HCT116 (cell line): ENCODE results near the gene PSEN2.

ENCODE experiments used
- EGR1 ChIP-seq: IDR thresholded peaks from 2 replicates; pipeline ENCODE4 v1.6.1; 2012; ENCODE audit warnings: low read depth
- EZH2 ChIP-seq: fragments of 200-600 bp; sonication (generic); IDR thresholded peaks from 2 replicates; pipeline ENCODE4 v1.6.1; 2017; ENCODE audit warnings: antibody characterized with exemption, mixed run types
- EZH2phosphoT487 ChIP-seq: fragments of 200-600 bp; IDR thresholded peaks from 2 replicates; pipeline ENCODE4 v1.6.1; 2018; ENCODE audit warnings: antibody characterized with exemption, borderline replicate concordance
- FOSL1 ChIP-seq: IDR thresholded peaks from 2 replicates; pipeline ENCODE4 v1.6.1; 2012; ENCODE audit warnings: low read depth
- POLR2A ChIP-seq: IDR thresholded peaks from 2 replicates; pipeline ENCODE4 v1.7.0; 2011; ENCODE audit warnings: borderline replicate concordance; ENCODE audit not compliant: insufficient read depth, insufficient read length; ENCODE audit errors: extremely low read depth
- POLR2AphosphoS5 ChIP-seq: IDR thresholded peaks from 2 replicates; pipeline ENCODE4 v1.6.1; 2011; ENCODE audit warnings: mild to moderate bottlenecking, low read depth, low read length, moderate library complexity
- SIN3A ChIP-seq: IDR thresholded peaks from 2 replicates; pipeline ENCODE4 v1.6.1; 2012; ENCODE audit warnings: low read depth
- SP1 ChIP-seq: IDR thresholded peaks from 2 replicates; pipeline ENCODE4 v1.6.1; 2012; ENCODE audit warnings: low read depth
- TCF7L2 ChIP-seq: IDR thresholded peaks from 2 replicates; pipeline ENCODE4 v1.7.0; 2011; ENCODE audit warnings: borderline replicate concordance, inconsistent platforms; ENCODE audit not compliant: insufficient read depth, insufficient read length; ENCODE audit errors: extremely low read depth
- ZFX ChIP-seq: fragments of 450-650 bp; IDR thresholded peaks from 2 replicates; pipeline ENCODE4 v1.6.1; 2017
- TF ChIP-seq, protein P1 (sequence below), 3 experiments: fragments of 200-600 bp in 1 of 3; sonication (generic) in 1 of 3; IDR thresholded peaks in 2 of 3; conservative IDR thresholded peaks in 1 of 3; 2 replicates each; pipeline ENCODE4 v1.5.1; 2012 to 2017; ENCODE audit warnings: low read depth in 2 of 3, low read length in 2 of 3, antibody characterized with exemption in 1 of 3, borderline replicate concordance in 1 of 3, control low read depth in 1 of 3, mild to moderate bottlenecking in 1 of 3, mixed read lengths in 1 of 3, mixed run types in 1 of 3, moderate library complexity in 1 of 3; ENCODE audit not compliant: insufficient read depth in 1 of 3
- TF ChIP-seq, protein P2 (sequence below): IDR thresholded peaks from 2 replicates; pipeline ENCODE4 v1.6.1; 2011; ENCODE audit warnings: mild to moderate bottlenecking, low read length, moderate library complexity; ENCODE audit not compliant: insufficient replicate concordance; ENCODE audit errors: extremely low read depth
- TF ChIP-seq, protein P3 (sequence below): IDR thresholded peaks from 2 replicates; pipeline ENCODE4 v1.6.1; 2012; ENCODE audit warnings: low read depth
- TF ChIP-seq, protein P4 (sequence below): IDR thresholded peaks from 2 replicates; pipeline ENCODE4 v1.6.1; 2012

DNA sequence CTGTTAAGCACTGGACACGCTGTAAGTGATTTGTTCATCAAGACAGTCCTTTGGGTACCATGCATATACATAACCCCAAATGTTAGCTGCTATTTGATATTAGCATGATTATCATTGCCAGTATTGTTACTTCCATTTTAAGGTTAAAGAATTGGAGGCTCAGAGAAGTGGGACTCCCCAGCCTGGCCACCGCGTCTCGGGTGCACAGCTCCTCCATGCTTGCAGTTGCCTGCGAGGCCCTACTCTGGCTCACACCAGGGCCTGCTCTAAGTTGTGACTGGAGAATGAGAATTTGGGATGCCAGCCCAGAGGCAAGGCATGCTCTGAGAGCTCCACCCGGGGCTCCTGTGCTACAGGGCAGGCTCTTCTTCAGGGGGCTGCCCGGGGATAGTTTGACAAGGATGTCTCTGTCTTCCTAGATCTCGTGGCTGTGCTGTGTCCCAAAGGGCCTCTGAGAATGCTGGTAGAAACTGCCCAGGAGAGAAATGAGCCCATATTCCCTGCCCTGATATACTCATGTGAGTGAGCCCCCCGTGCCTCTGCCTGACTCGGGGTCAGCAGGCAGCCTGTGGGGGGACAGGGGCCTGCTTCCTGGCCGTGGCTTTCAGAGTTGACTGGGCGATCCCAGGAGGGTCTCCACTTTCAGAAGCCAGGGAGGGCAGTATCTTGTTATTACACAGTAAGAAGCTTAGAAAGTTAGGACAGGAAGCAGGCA lies 19.4 kb downstream of the PSEN2 start:
- TF ChIP-seq EZH2 (no peak), SIN3A (no peak), ZFX (no peak), FOSL1 (no peak), SP1 (no peak), POLR2A (no peak), EZH2phosphoT487 (no peak), TCF7L2 (no peak), POLR2AphosphoS5 (no peak), EGR1 (no peak)
- TF ChIP-seq, protein P1, sequence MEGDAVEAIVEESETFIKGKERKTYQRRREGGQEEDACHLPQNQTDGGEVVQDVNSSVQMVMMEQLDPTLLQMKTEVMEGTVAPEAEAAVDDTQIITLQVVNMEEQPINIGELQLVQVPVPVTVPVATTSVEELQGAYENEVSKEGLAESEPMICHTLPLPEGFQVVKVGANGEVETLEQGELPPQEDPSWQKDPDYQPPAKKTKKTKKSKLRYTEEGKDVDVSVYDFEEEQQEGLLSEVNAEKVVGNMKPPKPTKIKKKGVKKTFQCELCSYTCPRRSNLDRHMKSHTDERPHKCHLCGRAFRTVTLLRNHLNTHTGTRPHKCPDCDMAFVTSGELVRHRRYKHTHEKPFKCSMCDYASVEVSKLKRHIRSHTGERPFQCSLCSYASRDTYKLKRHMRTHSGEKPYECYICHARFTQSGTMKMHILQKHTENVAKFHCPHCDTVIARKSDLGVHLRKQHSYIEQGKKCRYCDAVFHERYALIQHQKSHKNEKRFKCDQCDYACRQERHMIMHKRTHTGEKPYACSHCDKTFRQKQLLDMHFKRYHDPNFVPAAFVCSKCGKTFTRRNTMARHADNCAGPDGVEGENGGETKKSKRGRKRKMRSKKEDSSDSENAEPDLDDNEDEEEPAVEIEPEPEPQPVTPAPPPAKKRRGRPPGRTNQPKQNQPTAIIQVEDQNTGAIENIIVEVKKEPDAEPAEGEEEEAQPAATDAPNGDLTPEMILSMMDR (IDR thresholded peaks at IDR 0.05 in 2 of 3, conservative IDR thresholded peaks at IDR 0.05 in 1 of 3; ENCODE audit: borderline replicate concordance in 1 of 3, insufficient read depth in 1 of 3, low read depth in 2 of 3, low read length in 2 of 3), result no peak
- TF ChIP-seq, protein P2, sequence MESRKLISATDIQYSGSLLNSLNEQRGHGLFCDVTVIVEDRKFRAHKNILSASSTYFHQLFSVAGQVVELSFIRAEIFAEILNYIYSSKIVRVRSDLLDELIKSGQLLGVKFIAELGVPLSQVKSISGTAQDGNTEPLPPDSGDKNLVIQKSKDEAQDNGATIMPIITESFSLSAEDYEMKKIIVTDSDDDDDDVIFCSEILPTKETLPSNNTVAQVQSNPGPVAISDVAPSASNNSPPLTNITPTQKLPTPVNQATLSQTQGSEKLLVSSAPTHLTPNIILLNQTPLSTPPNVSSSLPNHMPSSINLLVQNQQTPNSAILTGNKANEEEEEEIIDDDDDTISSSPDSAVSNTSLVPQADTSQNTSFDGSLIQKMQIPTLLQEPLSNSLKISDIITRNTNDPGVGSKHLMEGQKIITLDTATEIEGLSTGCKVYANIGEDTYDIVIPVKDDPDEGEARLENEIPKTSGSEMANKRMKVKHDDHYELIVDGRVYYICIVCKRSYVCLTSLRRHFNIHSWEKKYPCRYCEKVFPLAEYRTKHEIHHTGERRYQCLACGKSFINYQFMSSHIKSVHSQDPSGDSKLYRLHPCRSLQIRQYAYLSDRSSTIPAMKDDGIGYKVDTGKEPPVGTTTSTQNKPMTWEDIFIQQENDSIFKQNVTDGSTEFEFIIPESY, result no peak
- TF ChIP-seq, protein P3, sequence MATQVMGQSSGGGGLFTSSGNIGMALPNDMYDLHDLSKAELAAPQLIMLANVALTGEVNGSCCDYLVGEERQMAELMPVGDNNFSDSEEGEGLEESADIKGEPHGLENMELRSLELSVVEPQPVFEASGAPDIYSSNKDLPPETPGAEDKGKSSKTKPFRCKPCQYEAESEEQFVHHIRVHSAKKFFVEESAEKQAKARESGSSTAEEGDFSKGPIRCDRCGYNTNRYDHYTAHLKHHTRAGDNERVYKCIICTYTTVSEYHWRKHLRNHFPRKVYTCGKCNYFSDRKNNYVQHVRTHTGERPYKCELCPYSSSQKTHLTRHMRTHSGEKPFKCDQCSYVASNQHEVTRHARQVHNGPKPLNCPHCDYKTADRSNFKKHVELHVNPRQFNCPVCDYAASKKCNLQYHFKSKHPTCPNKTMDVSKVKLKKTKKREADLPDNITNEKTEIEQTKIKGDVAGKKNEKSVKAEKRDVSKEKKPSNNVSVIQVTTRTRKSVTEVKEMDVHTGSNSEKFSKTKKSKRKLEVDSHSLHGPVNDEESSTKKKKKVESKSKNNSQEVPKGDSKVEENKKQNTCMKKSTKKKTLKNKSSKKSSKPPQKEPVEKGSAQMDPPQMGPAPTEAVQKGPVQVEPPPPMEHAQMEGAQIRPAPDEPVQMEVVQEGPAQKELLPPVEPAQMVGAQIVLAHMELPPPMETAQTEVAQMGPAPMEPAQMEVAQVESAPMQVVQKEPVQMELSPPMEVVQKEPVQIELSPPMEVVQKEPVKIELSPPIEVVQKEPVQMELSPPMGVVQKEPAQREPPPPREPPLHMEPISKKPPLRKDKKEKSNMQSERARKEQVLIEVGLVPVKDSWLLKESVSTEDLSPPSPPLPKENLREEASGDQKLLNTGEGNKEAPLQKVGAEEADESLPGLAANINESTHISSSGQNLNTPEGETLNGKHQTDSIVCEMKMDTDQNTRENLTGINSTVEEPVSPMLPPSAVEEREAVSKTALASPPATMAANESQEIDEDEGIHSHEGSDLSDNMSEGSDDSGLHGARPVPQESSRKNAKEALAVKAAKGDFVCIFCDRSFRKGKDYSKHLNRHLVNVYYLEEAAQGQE, result no peak
- TF ChIP-seq, protein P4, sequence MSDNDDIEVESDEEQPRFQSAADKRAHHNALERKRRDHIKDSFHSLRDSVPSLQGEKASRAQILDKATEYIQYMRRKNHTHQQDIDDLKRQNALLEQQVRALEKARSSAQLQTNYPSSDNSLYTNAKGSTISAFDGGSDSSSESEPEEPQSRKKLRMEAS, result no peak
